ENCODE data around the gene OR10A5. TPM values are rescaled to one million over a fixed set of nuclear protein-coding genes. Genes with fewer than 3 reads are reported as not detected.

OR10A5 gene
- total and polyA plus RNA-seq, 8 donors: not detected

- H3K27me3 ChIP-seq: no peaks in the 10 kb centered on the region
Observed at GRCh38 chr11:6855971-6856541, 10.6 kb downstream of the OR10A5 start.

GRCh38 chr11:6856871-6857270 is 11.4 kb downstream of the OR10A5 start:
- H3K4me1 ChIP-seq: no peaks in the 10 kb centered on the region
- peaks cover 0 to 12% (median 6%) of the 10 kb centered on the region in 4 donors for H3K9me3 ChIP-seq
- intact Hi-C loops (cut with DNase I; ENCODE audit: low total_unique reads): no loop called here
- TF ChIP-seq CTCF (IDR thresholded peaks at IDR 0.05) (no peak), POLR2AphosphoS5 (IDR thresholded peaks at IDR 0.05) (no peak), POLR2A (IDR thresholded peaks at IDR 0.05) (no peak), EP300 (IDR thresholded peaks at IDR 0.05) (no peak)
- H3K4me3 ChIP-seq: no peak overlapping the region
- no peaks in the 10 kb centered on the region for H3K36me3 ChIP-seq
- WGBS, 5 donors: 34 to 58% (median 51%) methylated on average over 3 of the region's 3 CpGs
- no peaks in the 10 kb centered on the region for H3K27me3 ChIP-seq
- no peak overlapping the region for H3K27ac ChIP-seq
- no peak for DNase-seq

More at GRCh38 chr11:6855971-6856541, 10.6 kb downstream of the OR10A5 start:
- WGBS, 5 donors: 24 to 42% (median 31%) methylated on average over 1 of the region's 1 CpG
- Histone ChIP-seq H3K9me3 (peaks cover 0 to 12% (median 6%) of the 10 kb centered on the region in 4 donors), H3K4me1 (no peaks in the 10 kb centered on the region), H3K27ac (no peak overlapping the region), H3K36me3 (no peaks in the 10 kb centered on the region), H3K4me3 (no peak overlapping the region)
- peak in 1 of 2 donors; percentile 12 for DNase-seq
- intact Hi-C loops (cut with DNase I; ENCODE audit: low total_unique reads): no loop called here
- TF ChIP-seq CTCF (IDR thresholded peaks at IDR 0.05) (no peak), POLR2A (IDR thresholded peaks at IDR 0.05) (no peak)

- H3K4me3 ChIP-seq: no peak within 1 kb of the TSS
Observed at GRCh38 chr11:6862961-6863360, 17.5 kb downstream of the OR10A5 start, which contains the start of gene OR10A2. Gene OR10A2 (plus strand): TSS chr11:6863057. CDS start chr11:6869755, 6,698 bp downstream.

GRCh38 chr11:6864438-6864837 is 19.0 kb downstream of the OR10A5 start:
- Histone ChIP-seq H3K27me3 (no peaks in the 10 kb centered on the region), H3K4me3 (no peak overlapping the region), H3K27ac (no peak overlapping the region), H3K9me3 (no peaks in the 10 kb centered on the region), H3K4me1 (no peaks in the 10 kb centered on the region), H3K36me3 (no peaks in the 10 kb centered on the region)
- 67 to 86% (median 82%) methylated on average over 1 of the region's 1 CpG for WGBS, 5 donors
- DNase-seq: no peak
- intact Hi-C loops (cut with DNase I; ENCODE audit: low total_unique reads): no loop called here
- TF ChIP-seq POLR2A (IDR thresholded peaks at IDR 0.05): no peak
- TF ChIP-seq EP300 (IDR thresholded peaks at IDR 0.05): no peak
- TF ChIP-seq POLR2AphosphoS5 (IDR thresholded peaks at IDR 0.05): no peak
- TF ChIP-seq CTCF (IDR thresholded peaks at IDR 0.05): no peak

More at GRCh38 chr11:6862961-6863360, 17.5 kb downstream of the OR10A5 start, which contains the start of gene OR10A2:
- Histone ChIP-seq H3K27me3 (no peaks in the 10 kb centered on the region), H3K36me3 (no peaks in the 10 kb centered on the region), H3K27ac (no peak within 1 kb of the TSS), H3K4me1 (no peaks in the 10 kb centered on the region), H3K9me3 (no peaks in the 10 kb centered on the region)
- TF ChIP-seq POLR2AphosphoS5 (IDR thresholded peaks at IDR 0.05) (no peak), EP300 (IDR thresholded peaks at IDR 0.05) (no peak), CTCF (IDR thresholded peaks at IDR 0.05) (no peak), POLR2A (IDR thresholded peaks at IDR 0.05) (no peak)
- WGBS, 5 donors: 33 to 58% (median 49%) methylated on average over 1 of the region's 1 CpG
- intact Hi-C loops (cut with DNase I; ENCODE audit: low total_unique reads): no loop called here
- DNase-seq: peak in 1 of 2 donors; percentile 3
